ENCODE data around the gene STRIP2. TPM values are rescaled to one million over a fixed set of nuclear protein-coding genes. Genes with fewer than 3 reads are reported as not detected.

The STRIP2 gene
- total and polyA plus RNA-seq, 9 of the 15 experiments (the other 6 are each of a cell fraction or from before 2014, with no cell fraction given) = 10.1 to 81.8 (median 42.3) TPM

DNA sequence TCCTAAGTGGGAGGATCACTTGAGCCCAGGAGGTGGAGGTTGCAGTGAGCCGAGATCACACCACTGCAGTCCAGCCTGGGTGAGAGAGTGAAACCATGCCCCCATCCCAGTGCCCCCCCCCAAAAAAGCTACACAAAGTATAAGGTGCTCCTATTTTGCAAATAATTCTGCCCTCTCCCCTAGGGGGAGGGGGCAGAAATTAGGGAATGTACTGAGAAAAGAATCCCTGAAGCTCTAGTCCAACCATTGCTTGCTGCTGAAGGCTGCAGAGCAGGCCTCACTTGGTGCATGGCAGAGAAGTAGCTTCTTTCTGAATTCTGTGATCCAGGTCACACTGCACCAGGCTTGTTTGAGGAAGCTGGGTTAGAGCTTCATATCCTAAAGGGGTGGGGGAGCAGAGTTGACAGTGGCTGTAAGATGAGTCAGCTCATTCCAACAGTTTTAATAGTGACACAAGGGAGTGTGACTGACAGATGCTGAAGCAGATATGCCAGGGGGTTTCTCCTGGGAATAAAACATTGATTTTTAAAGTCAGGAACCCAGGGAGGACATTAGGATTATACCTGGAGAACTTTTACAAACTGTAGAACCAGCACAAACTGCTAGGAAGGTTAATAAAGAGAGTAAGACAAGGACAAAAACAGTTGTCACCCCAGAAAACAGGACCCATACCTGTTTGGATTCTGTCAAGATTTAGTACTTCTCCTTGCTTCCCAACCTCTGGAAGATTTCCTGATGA, 32.8 kb upstream of the STRIP2 start (continued):
- TF ChIP-seq, protein P1, sequence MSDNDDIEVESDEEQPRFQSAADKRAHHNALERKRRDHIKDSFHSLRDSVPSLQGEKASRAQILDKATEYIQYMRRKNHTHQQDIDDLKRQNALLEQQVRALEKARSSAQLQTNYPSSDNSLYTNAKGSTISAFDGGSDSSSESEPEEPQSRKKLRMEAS (CRISPR knock-in tag; IDR thresholded peaks at IDR 0.05) = peak; percentile 33
- TF ChIP-seq ETV5 (CRISPR knock-in tag; IDR thresholded peaks at IDR 0.05; ENCODE audit: low read depth) (no peak), C11orf30 (IDR thresholded peaks at IDR 0.05; ENCODE audit: low read depth) (peak; percentile 99), EHMT2 (IDR thresholded peaks at IDR 0.05) (peak; percentile 68; the same call in 1 of the 2 replicates), SREBF1 (IDR thresholded peaks at IDR 0.05; ENCODE audit: borderline replicate concordance, low read depth, low read length) (no peak), PHF8 (IDR thresholded peaks at IDR 0.05; ENCODE audit: borderline replicate concordance, low read length) (peak; percentile 23; the same call in 1 of the 2 replicates), ZNF764 (CRISPR knock-in tag; IDR thresholded peaks at IDR 0.05; ENCODE audit: low read depth) (no peak), MAFF (IDR thresholded peaks at IDR 0.05; ENCODE audit: low read length) (peak; percentile 97), POLR3A (IDR thresholded peaks at IDR 0.05; ENCODE audit: borderline replicate concordance, extremely low read depth, insufficient read depth, insufficient read length) (no peak), SUPT5H (IDR thresholded peaks at IDR 0.05) (no peak), ZNF316 (IDR thresholded peaks at IDR 0.05) (peak; percentile 99), NR3C1 (CRISPR knock-in tag; IDR thresholded peaks at IDR 0.05) (no peak), JUND (IDR thresholded peaks at IDR 0.05; ENCODE audit: borderline replicate concordance, low read depth, low read length) (peak; percentile 96), JUND (tag; IDR thresholded peaks at IDR 0.05; ENCODE audit: borderline replicate concordance, low read depth, low read length) (peak; percentile 85; the same call in 2 of the 3 replicates), PHF21A (IDR thresholded peaks at IDR 0.05; ENCODE audit: borderline replicate concordance, low read depth) (peak; percentile 95; the same call in 1 of the 2 replicates), ZNF445 (CRISPR knock-in tag; IDR thresholded peaks at IDR 0.05; ENCODE audit: low read depth) (no peak), ZNF134 (CRISPR knock-in tag; conservative IDR thresholded peaks at IDR 0.05) (no peak), POLR3G (IDR thresholded peaks at IDR 0.05; ENCODE audit: extremely low read depth, insufficient read length, insufficient replicate concordance) (no peak), ZNF133 (CRISPR knock-in tag; IDR thresholded peaks at IDR 0.05) (no peak)
- TF ChIP-seq, protein P2, sequence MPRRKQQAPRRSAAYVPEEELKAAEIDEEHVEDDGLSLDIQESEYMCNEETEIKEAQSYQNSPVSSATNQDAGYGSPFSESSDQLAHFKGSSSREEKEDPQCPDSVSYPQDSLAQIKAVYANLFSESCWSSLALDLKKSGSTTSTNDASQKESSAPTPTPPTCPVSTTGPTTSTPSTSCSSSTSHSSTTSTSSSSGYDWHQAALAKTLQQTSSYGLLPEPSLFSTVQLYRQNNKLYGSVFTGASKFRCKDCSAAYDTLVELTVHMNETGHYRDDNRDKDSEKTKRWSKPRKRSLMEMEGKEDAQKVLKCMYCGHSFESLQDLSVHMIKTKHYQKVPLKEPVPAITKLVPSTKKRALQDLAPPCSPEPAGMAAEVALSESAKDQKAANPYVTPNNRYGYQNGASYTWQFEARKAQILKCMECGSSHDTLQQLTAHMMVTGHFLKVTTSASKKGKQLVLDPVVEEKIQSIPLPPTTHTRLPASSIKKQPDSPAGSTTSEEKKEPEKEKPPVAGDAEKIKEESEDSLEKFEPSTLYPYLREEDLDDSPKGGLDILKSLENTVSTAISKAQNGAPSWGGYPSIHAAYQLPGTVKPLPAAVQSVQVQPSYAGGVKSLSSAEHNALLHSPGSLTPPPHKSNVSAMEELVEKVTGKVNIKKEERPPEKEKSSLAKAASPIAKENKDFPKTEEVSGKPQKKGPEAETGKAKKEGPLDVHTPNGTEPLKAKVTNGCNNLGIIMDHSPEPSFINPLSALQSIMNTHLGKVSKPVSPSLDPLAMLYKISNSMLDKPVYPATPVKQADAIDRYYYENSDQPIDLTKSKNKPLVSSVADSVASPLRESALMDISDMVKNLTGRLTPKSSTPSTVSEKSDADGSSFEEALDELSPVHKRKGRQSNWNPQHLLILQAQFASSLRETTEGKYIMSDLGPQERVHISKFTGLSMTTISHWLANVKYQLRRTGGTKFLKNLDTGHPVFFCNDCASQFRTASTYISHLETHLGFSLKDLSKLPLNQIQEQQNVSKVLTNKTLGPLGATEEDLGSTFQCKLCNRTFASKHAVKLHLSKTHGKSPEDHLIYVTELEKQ (CRISPR knock-in tag; IDR thresholded peaks at IDR 0.05) = no peak
- TF ChIP-seq, protein P3, sequence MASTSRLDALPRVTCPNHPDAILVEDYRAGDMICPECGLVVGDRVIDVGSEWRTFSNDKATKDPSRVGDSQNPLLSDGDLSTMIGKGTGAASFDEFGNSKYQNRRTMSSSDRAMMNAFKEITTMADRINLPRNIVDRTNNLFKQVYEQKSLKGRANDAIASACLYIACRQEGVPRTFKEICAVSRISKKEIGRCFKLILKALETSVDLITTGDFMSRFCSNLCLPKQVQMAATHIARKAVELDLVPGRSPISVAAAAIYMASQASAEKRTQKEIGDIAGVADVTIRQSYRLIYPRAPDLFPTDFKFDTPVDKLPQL (IDR thresholded peaks at IDR 0.05; ENCODE audit: extremely low read depth, insufficient read length) = no peak
- TF ChIP-seq, protein P4, sequence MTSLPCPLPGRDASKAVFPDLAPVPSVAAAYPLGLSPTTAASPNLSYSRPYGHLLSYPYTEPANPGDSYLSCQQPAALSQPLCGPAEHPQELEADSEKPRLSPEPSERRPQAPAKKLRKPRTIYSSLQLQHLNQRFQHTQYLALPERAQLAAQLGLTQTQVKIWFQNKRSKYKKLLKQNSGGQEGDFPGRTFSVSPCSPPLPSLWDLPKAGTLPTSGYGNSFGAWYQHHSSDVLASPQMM (CRISPR knock-in tag; IDR thresholded peaks at IDR 0.05) = no peak
- TF ChIP-seq, protein P5, sequence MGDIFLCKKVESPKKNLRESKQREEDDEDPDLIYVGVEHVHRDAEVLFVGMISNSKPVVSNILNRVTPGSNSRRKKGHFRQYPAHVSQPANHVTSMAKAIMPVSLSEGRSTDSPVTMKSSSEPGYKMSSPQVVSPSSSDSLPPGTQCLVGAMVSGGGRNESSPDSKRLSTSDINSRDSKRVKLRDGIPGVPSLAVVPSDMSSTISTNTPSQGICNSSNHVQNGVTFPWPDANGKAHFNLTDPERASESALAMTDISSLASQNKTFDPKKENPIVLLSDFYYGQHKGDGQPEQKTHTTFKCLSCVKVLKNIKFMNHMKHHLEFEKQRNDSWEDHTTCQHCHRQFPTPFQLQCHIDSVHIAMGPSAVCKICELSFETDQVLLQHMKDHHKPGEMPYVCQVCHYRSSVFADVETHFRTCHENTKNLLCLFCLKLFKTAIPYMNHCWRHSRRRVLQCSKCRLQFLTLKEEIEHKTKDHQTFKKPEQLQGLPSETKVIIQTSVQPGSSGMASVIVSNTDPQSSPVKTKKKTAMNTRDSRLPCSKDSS (IDR thresholded peaks at IDR 0.05; ENCODE audit: low read depth, partially characterized antibody) = no peak

Data from K562 (cell line).